OCI-LY1 (cell line): Measurements from ENCODE around the gene ADAMTS17.

Source experiments
- EZH2 ChIP-seq: fragments of 200-600 bp; sonication (generic), shearing (Covaris generic); IDR thresholded peaks from 2 replicates; pipeline ENCODE4 v1.8.0; 2017; ENCODE audit warnings: borderline replicate concordance, mixed run types, mild to moderate bottlenecking, antibody characterized with exemption, low read length, moderate library complexity, mixed read lengths
- TF ChIP-seq, protein P1 (sequence below): fragments of 200-600 bp; sonication (generic), shearing (Covaris generic); IDR thresholded peaks from 2 replicates; pipeline ENCODE4 v1.5.1; 2017; ENCODE audit warnings: mild to moderate bottlenecking, antibody characterized with exemption, low read length, moderate library complexity, mixed read lengths

- TF ChIP-seq, protein P1, sequence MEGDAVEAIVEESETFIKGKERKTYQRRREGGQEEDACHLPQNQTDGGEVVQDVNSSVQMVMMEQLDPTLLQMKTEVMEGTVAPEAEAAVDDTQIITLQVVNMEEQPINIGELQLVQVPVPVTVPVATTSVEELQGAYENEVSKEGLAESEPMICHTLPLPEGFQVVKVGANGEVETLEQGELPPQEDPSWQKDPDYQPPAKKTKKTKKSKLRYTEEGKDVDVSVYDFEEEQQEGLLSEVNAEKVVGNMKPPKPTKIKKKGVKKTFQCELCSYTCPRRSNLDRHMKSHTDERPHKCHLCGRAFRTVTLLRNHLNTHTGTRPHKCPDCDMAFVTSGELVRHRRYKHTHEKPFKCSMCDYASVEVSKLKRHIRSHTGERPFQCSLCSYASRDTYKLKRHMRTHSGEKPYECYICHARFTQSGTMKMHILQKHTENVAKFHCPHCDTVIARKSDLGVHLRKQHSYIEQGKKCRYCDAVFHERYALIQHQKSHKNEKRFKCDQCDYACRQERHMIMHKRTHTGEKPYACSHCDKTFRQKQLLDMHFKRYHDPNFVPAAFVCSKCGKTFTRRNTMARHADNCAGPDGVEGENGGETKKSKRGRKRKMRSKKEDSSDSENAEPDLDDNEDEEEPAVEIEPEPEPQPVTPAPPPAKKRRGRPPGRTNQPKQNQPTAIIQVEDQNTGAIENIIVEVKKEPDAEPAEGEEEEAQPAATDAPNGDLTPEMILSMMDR = no peak
- no peak for TF ChIP-seq EZH2
These were observed 210.2 kb downstream of the ADAMTS17 start for GRCh38 chr15:100131321-100132224.
